ENCODE data around the gene SEC63.

GRCh38 chr6:108002365-108003221, 44.6 kb upstream of the SEC63 start:
- TF ChIP-seq, protein P1, sequence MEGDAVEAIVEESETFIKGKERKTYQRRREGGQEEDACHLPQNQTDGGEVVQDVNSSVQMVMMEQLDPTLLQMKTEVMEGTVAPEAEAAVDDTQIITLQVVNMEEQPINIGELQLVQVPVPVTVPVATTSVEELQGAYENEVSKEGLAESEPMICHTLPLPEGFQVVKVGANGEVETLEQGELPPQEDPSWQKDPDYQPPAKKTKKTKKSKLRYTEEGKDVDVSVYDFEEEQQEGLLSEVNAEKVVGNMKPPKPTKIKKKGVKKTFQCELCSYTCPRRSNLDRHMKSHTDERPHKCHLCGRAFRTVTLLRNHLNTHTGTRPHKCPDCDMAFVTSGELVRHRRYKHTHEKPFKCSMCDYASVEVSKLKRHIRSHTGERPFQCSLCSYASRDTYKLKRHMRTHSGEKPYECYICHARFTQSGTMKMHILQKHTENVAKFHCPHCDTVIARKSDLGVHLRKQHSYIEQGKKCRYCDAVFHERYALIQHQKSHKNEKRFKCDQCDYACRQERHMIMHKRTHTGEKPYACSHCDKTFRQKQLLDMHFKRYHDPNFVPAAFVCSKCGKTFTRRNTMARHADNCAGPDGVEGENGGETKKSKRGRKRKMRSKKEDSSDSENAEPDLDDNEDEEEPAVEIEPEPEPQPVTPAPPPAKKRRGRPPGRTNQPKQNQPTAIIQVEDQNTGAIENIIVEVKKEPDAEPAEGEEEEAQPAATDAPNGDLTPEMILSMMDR (conservative IDR thresholded peaks at IDR 0.05; ENCODE audit: low read depth, low read length): no peak
- TF ChIP-seq FOS (IDR thresholded peaks at IDR 0.05; ENCODE audit: low read depth, low read length) (no peak), USF2 (IDR thresholded peaks at IDR 0.05; ENCODE audit: low read depth, low read length) (no peak; the same call in 1 of the 2 replicates), RCOR1 (IDR thresholded peaks at IDR 0.05; ENCODE audit: insufficient replicate concordance, low read length) (no peak), BHLHE40 (IDR thresholded peaks at IDR 0.05; ENCODE audit: low read depth, low read length) (no peak), CEBPB (IDR thresholded peaks at IDR 0.05; ENCODE audit: low read depth, low read length) (no peak), MAFK (IDR thresholded peaks at IDR 0.05; ENCODE audit: low read depth, low read length) (no peak), ELK1 (IDR thresholded peaks at IDR 0.05; ENCODE audit: borderline replicate concordance, low read depth, low read length) (no peak), POLR2A (IDR thresholded peaks at IDR 0.05; ENCODE audit: low read depth, low read length) (no peak), RAD21 (IDR thresholded peaks at IDR 0.05; ENCODE audit: low read length) (no peak)
